IMR-90 (cell line): ENCODE data around the gene CSKMT. TPM values are rescaled to one million over a fixed set of nuclear protein-coding genes. Genes with fewer than 3 reads are reported as not detected.
"Not testable (repeated sequence)": the region's sequence is repeated elsewhere in the genome, so short reads cannot be mapped to it uniquely, and the experiment has no call there.

Source experiments
- ATAC-seq: fragments of 200-7000 bp; cut with Tn5 transposase; 2 replicates; pipeline ENCODE4 v1.9.1; 2020; ENCODE audit warnings: low read depth, mild to moderate bottlenecking, moderate library complexity
- BruUV-seq: library from RNA; stranded (reverse); fragments of 400-500 nt; replicated peaks from 2 replicates; lab custom pipeline; 2021; lab: Mats Ljungman, UMichigan
- CTCF ChIA-PET: fragments of 300-600 bp; formaldehyde crosslinking; extraction: SDS; loops from one replicate; lab custom pipeline; 2021; ENCODE audit warnings: antibody characterized with exemption; lab: Yijun Ruan, JAX
- POLR2A ChIA-PET: fragments of 300-600 bp; sonication (Branson Sonifier 250); formaldehyde crosslinking; loops from one replicate; lab custom pipeline; 2022; ENCODE audit warnings: antibody characterized with exemption; ENCODE audit not compliant: unreplicated experiment; lab: Charles Lee
- DNase-seq: peaks from one replicate; pipeline ENCODE4 v3.0.0; 2013
- H2AFZ ChIP-seq: replicated peaks from 2 replicates; pipeline ENCODE3; 2013; ENCODE audit warnings: low read length, mild to moderate bottlenecking; ENCODE audit not compliant: poor library complexity
- H2AK5ac ChIP-seq: 2 replicates; pipeline ENCODE4 v1.6.1; 2013; ENCODE audit warnings: low read depth, low read length, inconsistent platforms
- H2AK9ac ChIP-seq: replicated peaks from 2 replicates; pipeline ENCODE3; 2013; ENCODE audit warnings: mild to moderate bottlenecking, low read depth, low read length, moderate library complexity; ENCODE audit not compliant: poor library complexity
- H2BK120ac ChIP-seq: 2 replicates; pipeline ENCODE4 v1.6.1; 2013; ENCODE audit warnings: low read depth, low read length, inconsistent platforms
- H2BK15ac ChIP-seq: 3 replicates; pipeline ENCODE4 v1.6.1; 2013; ENCODE audit warnings: low read depth, low read length, inconsistent platforms
- H2BK20ac ChIP-seq: 2 replicates; pipeline ENCODE4 v1.6.1; 2013; ENCODE audit warnings: low read depth, mild to moderate bottlenecking, inconsistent platforms, low read length, moderate library complexity
- H2BK5ac ChIP-seq: 2 replicates; pipeline ENCODE4 v1.6.1; 2013; ENCODE audit warnings: mild to moderate bottlenecking, low read depth, low read length, inconsistent platforms; ENCODE audit not compliant: poor library complexity, severe bottlenecking
- H3K14ac ChIP-seq: replicated peaks from 2 replicates; pipeline ENCODE4 v1.6.1; 2013; ENCODE audit warnings: low read depth, low read length, inconsistent platforms
- H3K18ac ChIP-seq: 2 replicates; pipeline ENCODE4 v1.6.1; 2013; ENCODE audit warnings: low read depth, low read length, control low read depth
- H3K23ac ChIP-seq: 2 replicates; pipeline ENCODE4 v1.6.1; 2013; ENCODE audit warnings: low read depth, low read length, inconsistent platforms
- H3K27ac ChIP-seq: 2 replicates; pipeline ENCODE4 v1.5.1; 2013; ENCODE audit warnings: mild to moderate bottlenecking, control low read depth, low read length; ENCODE audit not compliant: insufficient read depth
- H3K27me3 ChIP-seq: 2 replicates; pipeline ENCODE4 v1.6.1; 2013; ENCODE audit warnings: low read length; ENCODE audit not compliant: control insufficient read depth, insufficient read depth
- H3K36me3 ChIP-seq: 2 replicates; pipeline ENCODE4 v1.6.1; 2013; ENCODE audit warnings: low read length, mixed read lengths; ENCODE audit not compliant: control insufficient read depth, insufficient read depth
- H3K4ac ChIP-seq: 2 replicates; pipeline ENCODE4 v1.6.1; 2013; ENCODE audit warnings: low read depth, low read length, inconsistent platforms
- H3K4me1 ChIP-seq: 2 replicates; pipeline ENCODE4 v1.6.1; 2013; ENCODE audit warnings: low read length, mixed read lengths; ENCODE audit not compliant: control insufficient read depth, insufficient read depth
- H3K4me2 ChIP-seq: 2 replicates; pipeline ENCODE4 v1.6.1; 2013; ENCODE audit warnings: low read depth, mild to moderate bottlenecking, control low read depth, low read length, moderate library complexity
- H3K4me3 ChIP-seq: 2 replicates; pipeline ENCODE4 v1.5.1; 2013; ENCODE audit warnings: low read depth, mild to moderate bottlenecking, control low read depth, low read length, moderate library complexity; ENCODE audit not compliant: insufficient read depth
- H3K56ac ChIP-seq: 2 replicates; pipeline ENCODE4 v1.6.1; 2013; ENCODE audit warnings: low read length, inconsistent platforms; ENCODE audit not compliant: insufficient read depth; ENCODE audit errors: extremely low read depth
- H3K79me1 ChIP-seq, 2 experiments: 2 replicates each; pipeline ENCODE4 v1.6.1; 2013; ENCODE audit warnings: low read length in 2 of 2, inconsistent platforms in 1 of 2, low read depth in 1 of 2
- H3K9ac ChIP-seq: 2 replicates; pipeline ENCODE4 v1.6.1; 2013; ENCODE audit warnings: low read depth, low read length, control low read depth
- H3K9me1 ChIP-seq: 2 replicates; pipeline ENCODE4 v1.6.1; 2013; ENCODE audit warnings: low read length, inconsistent platforms; ENCODE audit not compliant: insufficient read depth
- H3K9me3 ChIP-seq: 2 replicates; pipeline ENCODE4 v1.6.1; 2013; ENCODE audit warnings: low read length; ENCODE audit not compliant: control insufficient read depth, insufficient read depth
- H4K20me1 ChIP-seq: 2 replicates; pipeline ENCODE4 v1.6.1; 2013; ENCODE audit warnings: low read length, inconsistent platforms; ENCODE audit not compliant: insufficient read depth
- H4K5ac ChIP-seq: 2 replicates; pipeline ENCODE4 v1.6.1; 2013; ENCODE audit warnings: mild to moderate bottlenecking, low read depth, low read length, control low read depth
- H4K8ac ChIP-seq, 2 experiments: 2 replicates each; pipeline ENCODE4 v1.6.1; 2013; ENCODE audit warnings: low read depth in 2 of 2, low read length in 2 of 2, control low read depth in 1 of 2, inconsistent platforms in 1 of 2
- H4K91ac ChIP-seq: 2 replicates; pipeline ENCODE4 v1.6.1; 2013; ENCODE audit warnings: low read depth, low read length, inconsistent platforms; ENCODE audit not compliant: insufficient read depth
- WGBS, 2 experiments: methylation state at CpG; one replicate each; pipeline versions ENCODE4 v1.1.5 to v1.1.7; 2013; ENCODE audit warnings: missing lambda C conversion rate in 2 of 2; ENCODE audit not compliant: insufficient read length in 1 of 2; ENCODE audit errors: extremely low coverage in 2 of 2; 5-methylcytosine and 5-hydroxymethylcytosine counted together
- dilution Hi-C: fragments of 300-500 bp; cut with HindIII; formaldehyde crosslinking; loops from one replicate; pipeline ENCODE4 v1.14.3; 2018; ENCODE audit warnings: low sequenced_read_pairs; ENCODE audit not compliant: unreplicated experiment
- in situ Hi-C: fragments of 300-500 bp; cut with MboI; formaldehyde crosslinking; loops from 3 replicates; pipeline ENCODE4 v1.14.3; 2019; ENCODE audit warnings: low sequenced_read_pairs, inconsistent platforms, mixed read lengths
- intact Hi-C: fragments of 100-400 bp; cut with micrococcal nuclease; formaldehyde crosslinking; loops from 2 replicates; pipeline ENCODE4 v1.10.0; 2022
- polyA plus RNA-seq, 3 experiments: library from polyadenylated mRNA; depleted of rRNA; stranded (reverse); fragments of >200 nt; gene quantifications; 2 replicates each; pipeline ENCODE4 v1.2.3, GENCODE V29; 2012; ENCODE audit warnings: low replicate concordance in 1 of 3
- total RNA-seq: library from RNA; depleted of rRNA; stranded (reverse); fragments of >200 nt; gene quantifications from 2 replicates; pipeline ENCODE4 v1.2.3, GENCODE V29; 2012

CSKMT gene
- total and polyA plus RNA-seq, 2 of the 4 experiments (the other 2 are of a cell fraction), result 5.3 to 7.9 TPM

GRCh38 chr11:62693624-62694023, 28.5 kb downstream of the CSKMT start:
- H3K56ac ChIP-seq, H3K4me3 ChIP-seq, DNase-seq, H2BK5ac ChIP-seq, H3K23ac ChIP-seq, H2AFZ ChIP-seq, H2BK20ac ChIP-seq, H3K4ac ChIP-seq, H3K9me1 ChIP-seq, H3K14ac ChIP-seq, H3K9ac ChIP-seq, H3K79me1 ChIP-seq, H4K20me1 ChIP-seq, H3K4me1 ChIP-seq, BruUV-seq, H3K9me3 ChIP-seq, H4K5ac ChIP-seq, POLR2A ChIA-PET, H3K27me3 ChIP-seq, H3K18ac ChIP-seq, H4K8ac ChIP-seq, H2AK5ac ChIP-seq, H2BK15ac ChIP-seq, H3K4me2 ChIP-seq, H4K91ac ChIP-seq, dilution Hi-C loops, ATAC-seq, H2BK120ac ChIP-seq, H3K27ac ChIP-seq, H2AK9ac ChIP-seq: not testable (repeated sequence)
- intact Hi-C loops, result loop anchor here (1.0 to 10.0 kb wide), 4 partner anchors 13 to 313 kb away; partner anchors contain the start of gene TUT1
- no CpG with 5 or more reads among the region's 4 CpGs for WGBS, 2 experiments
- peaks cover 22% of the 10 kb centered on the region for H3K36me3 ChIP-seq
- in situ Hi-C loops, result loop anchor here (10.0 kb wide), 1 partner anchor 299 kb away; no protein-coding TSS in a partner anchor
- CTCF ChIA-PET, result interaction anchor here (0.9 to 3.0 kb wide), 4 partner anchors 10 to 298 kb away, joined by 4 to 11 read pairs (median 5); no protein-coding TSS in a partner anchor
